GM18507 (cell line): ENCODE data around the gene ABCC10.
"Not testable (repeated sequence)": the region's sequence is repeated elsewhere in the genome, so short reads cannot be mapped to it uniquely, and the experiment has no call there.

Source experiments
- DNase-seq: peaks from one replicate; pipeline ENCODE4 v3.0.0; 2011; ENCODE audit warnings: low read depth; ENCODE audit not compliant: insufficient read length; ENCODE audit errors: extremely low spot score
- FAIRE-seq: peaks from 2 replicates; lab custom pipeline; 2011; peaks lifted over from hg19 to GRCh38; lab: Jason Lieb, UNC

Gene ABCC10

DNA sequence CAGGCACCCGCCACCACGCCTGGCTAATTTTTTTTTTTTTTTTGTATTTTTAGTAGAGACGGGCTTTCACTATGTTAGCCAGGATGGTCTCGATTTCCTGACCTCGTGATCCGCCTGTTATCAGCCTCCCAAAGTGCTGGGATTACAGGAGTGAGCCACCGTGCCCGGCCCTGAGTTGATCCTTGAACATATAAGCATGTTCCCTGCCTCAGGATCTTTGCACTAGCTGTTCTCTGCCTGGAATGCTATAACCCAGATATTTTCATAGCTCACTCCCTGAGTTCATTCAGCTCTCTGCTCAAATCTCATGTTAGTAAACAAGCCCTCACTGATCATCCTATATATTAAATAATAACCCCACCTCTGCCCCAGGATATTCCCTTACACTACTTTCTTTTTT, 37.0 kb downstream of the ABCC10 start:
- FAIRE-seq = no peak
- no peak for DNase-seq

DNA sequence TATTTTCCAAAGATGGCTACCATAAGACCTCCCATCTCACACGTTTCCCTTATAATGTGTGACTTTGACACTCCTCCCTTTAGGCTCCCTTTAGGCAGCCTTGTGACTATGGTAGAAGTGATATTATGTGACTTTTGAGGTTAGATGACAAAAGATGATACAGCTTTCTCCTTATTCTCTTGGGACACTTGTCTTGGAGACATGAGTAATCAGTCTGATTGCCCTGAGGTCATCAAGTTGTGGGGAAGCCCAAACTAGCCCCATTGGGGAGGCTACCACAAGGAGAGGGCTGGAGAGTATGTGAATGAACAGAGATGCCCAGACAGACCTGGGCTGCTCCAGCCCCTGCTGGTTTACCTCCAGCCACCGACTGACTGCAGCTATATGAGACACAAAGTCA, 38.6 kb downstream of the ABCC10 start:
- DNase-seq (no peak), FAIRE-seq (no peak)

DNA sequence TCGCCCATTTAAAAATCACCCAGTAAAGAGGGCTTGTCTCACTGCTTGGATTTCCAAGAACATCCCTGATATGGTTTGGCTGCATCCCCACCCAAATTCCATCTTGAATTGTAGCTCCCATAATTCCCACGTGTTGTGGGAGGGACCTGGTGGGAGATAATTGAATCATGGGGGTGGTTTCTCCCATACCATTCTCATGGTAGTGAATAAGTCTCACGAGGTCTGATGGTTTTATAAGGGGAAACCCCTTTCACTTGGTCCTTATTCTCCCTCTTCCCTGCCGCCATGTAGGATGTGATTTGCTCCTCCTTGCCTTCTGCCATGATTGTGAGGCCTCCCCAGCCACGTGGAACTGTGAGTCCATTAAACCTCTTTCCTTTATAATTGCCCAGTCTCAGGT, 39.9 kb downstream of the ABCC10 start:
- FAIRE-seq, DNase-seq: not testable (repeated sequence)

DNA sequence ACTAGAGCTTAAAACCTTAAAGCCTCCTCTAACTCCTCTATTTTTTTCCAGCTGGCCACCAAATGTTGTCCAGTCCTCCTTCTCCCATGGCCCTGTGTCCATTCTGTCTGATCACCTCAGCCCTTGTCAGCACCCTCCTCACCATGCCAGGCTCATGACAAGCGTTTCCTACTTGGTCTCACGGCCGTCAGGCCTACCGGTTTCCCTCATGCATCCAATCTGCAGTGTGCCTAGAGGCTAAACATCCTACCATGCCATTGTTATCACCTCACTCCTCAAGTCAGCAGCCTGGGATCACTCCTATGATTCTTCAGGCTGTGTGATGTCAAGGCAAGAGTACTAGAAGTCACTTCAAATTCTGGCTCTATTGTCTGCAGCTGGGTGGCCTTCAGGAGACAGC, 40.4 kb downstream of the ABCC10 start:
- DNase-seq (no peak), FAIRE-seq (no peak)

DNA sequence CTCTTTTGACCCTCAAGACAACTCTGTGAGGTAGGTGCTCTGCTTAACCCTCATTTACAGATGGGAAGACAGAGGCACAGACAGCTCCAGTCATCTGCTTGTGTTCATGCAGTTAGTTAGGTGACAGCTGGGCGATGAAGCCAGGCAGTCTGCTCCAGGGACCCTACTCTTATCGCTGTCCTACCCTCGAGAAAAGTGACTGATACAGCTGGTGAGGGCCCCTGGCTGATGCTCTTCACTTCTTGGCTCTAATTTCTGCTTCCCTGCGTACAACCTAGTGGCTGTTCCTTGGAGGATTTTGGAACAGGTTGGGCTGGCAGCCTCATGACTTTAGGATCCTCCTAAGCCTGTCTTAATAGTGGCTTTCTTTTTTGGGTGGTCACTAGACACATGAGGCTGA, 40.9 kb downstream of the ABCC10 start:
- DNase-seq (no peak), FAIRE-seq (no peak)

DNA sequence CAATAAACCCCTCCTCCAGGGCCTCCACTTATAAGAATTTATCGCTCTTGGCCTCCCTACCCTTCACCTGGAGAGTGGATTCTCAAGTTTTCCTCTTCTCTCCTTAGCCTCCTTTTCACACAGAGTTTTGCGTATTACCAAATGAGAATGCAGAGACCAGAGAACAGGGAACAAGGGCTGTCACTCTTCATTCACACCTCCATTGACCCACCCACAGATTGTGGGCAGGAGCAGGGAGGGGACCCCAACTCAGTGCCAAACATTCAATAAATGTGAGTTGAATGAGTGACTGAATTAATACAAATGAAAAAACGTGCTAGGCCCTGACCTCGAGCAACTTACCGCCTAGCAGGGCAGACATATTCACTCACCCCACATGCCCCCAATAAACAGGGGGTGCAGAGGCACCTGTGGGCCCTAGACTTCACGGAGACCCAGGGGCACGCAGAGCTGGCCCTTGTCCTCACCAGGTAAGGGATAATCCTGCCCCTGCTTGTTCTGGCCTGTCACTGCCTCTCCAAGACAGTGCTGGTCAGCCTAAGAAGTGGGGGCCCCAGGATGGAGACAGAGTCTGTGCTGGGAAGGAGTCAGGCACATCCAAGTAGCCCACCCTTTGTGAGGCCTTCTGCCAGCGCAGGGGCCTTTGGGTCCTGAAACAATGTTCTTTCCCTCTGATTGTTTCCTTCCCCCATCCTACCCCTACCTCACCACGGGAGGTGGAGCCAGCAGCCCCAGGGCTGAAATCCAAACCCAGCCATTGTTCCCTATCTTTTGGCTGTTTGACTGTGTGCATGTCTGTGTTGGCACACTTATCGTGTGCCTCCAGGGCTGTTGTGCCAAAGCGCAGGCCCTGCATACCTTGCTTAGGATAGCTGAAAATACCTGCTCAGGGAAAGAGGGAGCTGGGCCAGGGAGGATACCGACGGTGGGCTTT, 41.7 kb downstream of the ABCC10 start:
- FAIRE-seq = no peak
- DNase-seq = no peak

DNA sequence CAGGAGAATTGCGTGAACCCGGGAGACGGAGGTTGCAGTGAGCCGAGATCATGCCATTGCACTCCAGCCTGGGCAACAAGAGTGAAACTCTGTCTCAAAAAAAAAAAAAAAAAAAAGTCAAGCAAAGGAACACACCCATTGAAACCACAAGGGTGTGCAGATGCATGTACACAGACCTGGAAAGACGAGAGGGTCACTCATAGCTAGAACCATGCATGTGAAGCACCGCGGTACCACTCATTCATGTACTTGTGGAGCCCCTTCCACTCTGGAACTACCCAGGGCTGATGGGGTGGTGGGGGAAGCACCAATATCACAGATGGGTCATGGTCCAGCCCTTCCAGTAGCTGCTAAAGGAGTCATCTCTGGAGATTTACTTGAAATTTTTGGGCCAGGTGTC, 42.6 kb downstream of the ABCC10 start:
- FAIRE-seq = no peak
- DNase-seq = no peak

DNA sequence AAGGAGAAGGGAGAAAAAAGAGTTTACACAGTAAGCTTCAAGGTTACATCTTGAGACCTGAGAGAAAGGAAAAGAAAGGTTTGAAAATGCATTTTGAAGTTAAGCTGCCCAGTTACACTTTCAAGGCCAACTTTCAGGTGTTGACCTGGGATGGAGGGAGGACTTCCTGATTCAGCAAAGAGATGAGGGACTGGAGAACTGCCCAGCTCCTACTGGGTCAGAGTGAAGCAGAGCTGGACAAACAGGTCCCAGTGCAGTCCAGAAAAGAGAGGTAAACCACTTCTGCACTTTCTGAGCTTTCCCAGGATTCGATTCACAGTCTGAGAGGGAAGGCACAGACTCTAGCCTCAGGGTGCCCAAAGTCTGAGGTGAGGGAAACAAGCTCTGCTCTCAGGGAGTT, 44.1 kb downstream of the ABCC10 start:
- DNase-seq = no peak
- no peak for FAIRE-seq

DNA sequence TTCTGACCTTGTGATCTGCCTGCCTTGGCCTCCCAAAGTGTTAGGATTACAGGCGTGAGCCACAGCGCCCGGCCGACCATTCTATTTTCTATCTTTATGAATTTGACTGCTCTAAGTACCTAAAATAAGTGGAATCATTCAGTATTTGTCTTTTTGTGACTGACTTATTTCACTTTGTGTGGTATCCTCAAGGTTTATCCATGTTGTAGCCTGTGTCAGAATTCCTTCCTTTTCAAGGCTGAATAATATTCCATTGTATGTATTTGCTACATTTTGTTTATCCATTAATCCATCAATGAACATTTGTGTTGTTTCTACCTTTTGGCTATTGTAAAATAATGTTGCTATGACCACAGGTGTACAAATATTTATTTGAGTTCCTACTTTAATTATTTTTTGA, 45.2 kb downstream of the ABCC10 start:
- FAIRE-seq (no peak), DNase-seq (no peak)

DNA sequence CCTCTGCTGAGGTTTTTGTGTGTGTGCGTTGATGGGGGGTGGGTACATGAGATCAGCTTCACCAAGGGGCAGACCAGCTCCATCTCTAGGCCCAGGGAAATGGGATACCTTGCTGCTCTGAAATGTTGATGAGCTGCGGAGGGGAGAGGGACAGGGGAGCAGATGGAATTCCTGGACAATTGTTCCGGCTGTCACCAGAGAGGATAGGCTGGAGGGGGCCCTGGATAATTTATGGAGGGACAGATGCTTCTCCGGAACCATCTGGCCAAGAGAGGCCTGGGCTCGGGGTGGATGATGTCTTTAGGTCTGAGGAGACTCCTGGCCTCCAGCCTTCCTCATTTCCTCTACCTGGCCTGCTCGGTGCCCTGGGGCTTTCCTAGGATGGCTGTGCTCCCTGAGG, 48.2 kb downstream of the ABCC10 start:
- DNase-seq = no peak
- no peak for FAIRE-seq

DNA sequence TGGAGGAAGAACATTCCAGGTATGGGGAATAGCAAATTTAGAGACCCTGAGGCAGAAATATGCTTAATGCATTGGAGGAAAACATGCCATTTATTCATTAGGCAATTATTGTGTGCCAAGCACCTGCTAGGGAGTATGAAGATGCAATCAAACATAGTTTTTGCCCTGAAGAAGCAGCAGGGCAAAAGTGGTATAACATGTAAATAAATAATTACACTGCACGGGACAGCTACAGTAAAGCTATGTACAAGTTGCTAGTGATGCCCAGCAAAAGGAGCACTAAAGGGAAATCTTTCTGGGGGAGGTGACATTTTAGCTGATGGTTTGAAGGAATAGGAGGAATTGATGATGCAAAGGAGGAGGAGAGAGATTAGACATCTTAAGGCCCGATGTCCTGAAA, 49.4 kb downstream of the ABCC10 start:
- DNase-seq = no peak
- no peak for FAIRE-seq

DNA sequence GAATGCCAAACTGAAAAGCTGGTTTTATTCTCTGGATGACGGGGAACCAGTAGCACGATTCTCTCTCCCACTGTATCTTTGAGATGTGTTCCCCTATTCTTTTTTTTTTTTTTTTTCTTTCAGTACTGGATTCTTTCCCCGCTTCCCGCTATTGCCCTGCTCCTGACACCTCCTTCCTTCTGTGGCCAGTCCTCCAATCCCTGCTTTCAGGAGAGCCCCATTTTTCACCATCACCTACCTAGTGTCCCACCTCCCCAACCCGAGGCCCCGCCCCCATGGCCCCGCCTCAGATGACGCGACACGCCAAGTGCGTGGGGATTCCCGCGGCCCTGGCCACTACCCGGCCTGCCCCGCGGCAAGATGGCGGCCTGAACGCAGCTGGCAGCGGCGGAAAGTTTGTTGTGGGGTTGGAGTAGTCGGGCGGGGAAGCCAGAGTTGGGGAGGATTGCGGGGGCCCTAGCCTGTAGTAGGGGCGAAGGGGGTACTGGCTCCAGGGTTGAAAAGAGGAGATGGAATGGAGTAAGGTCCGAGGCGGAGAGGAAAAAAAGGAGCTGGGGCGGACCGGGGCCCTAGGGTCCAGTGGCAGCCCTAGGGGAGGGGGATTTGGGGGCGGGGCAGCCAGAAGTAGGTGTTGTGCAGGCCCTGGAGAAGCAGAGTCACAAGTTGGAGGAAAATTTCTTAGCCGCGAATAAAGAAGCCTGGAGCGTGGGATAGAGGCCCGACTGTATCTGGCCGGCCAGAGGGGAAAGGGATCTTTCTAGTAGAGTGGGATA, 50.1 kb downstream of the ABCC10 start, which contains the start of gene TJAP1:
Gene TJAP1, plus strand, starts transcription at position 336 of the 773 bp plus-strand sequence. CDS start 21,432 bp downstream, outside the sequence.
- FAIRE-seq = peak; percentile 92
- peak; percentile 88 for DNase-seq

DNA sequence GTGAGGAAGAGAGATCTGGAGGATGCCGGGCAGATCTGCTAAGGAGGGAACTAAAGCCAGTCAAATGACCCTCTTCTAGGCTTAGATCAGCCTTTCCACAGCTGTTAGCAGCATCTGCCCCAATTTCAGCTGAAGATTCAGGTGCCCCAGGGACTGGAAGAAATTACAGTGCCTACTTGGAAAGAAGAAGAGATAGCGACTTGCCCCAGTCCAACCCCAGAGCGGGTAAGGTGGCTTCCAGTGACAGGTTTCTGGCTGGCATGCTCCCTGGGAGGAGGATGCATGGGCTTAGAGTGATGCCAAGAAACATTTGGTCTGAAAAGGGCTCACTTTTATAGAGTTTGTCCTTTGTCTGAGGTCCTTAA, 50.6 kb downstream of the ABCC10 start:
- no peak for FAIRE-seq
- DNase-seq = no peak

DNA sequence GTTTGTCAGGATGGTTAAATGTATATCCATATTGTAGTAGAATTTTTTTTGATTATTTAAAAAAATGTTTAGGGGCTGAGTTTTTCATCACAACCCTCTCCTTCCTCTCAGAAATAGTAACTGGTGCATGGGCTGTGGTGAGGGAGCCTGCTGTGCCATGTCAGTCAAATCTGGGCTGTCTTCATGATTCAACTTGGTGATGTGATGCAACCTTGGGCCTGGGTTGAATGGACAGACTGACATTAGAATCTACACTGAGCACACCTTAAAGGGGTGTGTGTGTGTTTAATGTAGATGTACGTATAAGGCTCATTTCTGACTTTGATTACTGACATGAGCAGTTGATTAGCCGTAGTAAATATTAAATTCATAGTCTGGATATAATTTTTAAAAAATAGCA, 53.7 kb downstream of the ABCC10 start:
- no peak for FAIRE-seq
- no peak for DNase-seq

DNA sequence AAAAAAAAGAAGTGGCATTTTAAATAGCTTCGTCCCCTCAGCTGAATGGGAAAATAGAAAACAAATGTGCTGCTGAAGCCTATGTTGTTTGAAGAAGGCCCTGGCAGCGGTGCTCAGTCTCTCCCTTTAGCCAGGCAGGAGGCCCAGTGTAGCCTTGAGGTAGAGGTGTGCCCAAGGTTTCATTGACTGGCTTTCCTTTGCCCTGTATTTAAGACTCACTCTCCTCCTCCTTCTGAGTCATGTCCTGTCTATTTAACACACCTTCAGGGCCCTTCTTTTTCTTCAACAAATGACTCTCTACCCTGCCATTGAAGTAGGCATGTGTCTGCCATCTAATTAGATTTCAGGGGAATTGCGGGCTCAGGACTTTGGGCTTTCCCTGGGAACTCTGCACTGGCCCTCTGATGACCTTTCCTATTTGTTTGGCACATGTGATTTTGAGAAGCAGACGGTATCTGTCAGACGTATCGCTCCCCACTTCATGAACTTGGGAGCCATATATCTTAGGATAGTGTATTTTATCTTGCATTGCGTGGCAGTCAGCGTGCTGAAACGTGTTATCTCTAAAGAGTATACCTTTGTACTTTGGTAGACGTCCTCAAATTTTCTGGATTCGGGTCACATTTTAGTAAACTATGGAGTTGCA, 54.4 kb downstream of the ABCC10 start:
- no peak for DNase-seq
- no peak for FAIRE-seq

DNA sequence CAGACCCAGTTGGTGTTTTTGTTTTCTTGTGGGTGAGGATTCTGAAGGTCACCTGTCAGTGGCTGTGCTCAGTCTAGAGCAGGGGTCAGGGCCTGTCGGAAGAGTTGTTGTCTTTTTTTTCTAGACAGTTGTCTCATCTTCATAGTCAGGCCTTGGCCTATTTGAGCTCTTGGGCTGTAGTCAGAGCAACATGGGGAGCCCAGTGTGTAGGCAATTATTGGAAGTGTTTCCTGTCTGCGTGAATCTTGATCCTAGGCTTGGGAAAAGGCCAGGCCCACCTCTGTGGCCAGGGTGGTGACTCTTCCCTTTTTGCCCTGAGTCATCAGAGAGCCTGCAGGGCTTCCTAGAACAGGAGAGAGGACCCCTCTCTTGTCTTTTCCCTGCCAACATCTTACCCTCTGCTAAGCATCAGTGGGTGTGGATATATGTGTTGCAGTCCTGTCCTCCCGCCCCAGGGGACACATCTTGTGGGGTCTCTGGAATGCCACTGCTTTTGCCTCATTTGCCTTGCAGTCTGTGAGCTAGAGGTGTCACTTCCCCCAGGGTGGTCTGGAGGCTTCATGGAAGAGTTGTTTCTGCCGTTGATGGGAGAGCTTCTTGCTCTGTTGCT, 61.4 kb downstream of the ABCC10 start:
- DNase-seq = no peak
- FAIRE-seq = no peak

DNA sequence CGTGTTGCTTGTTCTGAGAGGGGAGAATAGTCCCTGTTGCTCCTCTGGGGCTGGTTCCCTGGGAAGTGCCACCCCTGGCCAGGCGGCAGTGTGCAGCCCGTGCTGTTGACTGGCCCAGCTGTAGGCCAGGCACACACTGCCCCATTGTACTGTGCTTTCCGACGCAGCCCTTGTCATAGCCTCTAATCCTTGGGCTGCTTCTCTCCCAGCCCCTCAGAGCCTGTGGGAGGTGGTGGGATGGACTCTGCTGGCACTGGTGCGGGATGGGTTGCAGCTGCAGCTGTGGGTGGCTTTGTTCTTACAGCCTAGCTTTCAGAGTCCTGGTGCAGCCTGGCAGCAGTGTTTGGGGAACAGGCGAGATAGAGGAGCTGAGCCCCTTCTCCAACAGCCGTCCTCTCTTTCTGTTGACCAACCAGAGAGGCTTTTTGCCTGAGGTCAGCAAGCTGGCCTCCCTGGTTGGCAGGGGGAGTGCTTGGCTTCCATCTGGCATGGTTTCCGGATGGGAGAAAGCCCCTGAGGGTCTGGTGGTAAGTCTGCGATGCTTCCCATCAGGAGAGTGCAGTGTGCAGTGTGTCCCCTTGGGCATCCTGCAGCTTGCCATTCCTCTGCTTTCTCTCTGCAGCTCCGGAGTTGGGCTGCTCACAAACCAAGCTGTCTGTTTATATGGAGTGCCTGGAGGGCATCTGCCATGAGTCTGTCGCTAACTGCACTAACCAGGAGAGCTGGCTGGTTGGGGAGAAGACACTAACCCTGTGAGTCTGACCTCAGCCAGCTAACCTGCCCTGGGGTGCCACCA, 62.1 kb downstream of the ABCC10 start:
- FAIRE-seq (no peak), DNase-seq (no peak)

DNA sequence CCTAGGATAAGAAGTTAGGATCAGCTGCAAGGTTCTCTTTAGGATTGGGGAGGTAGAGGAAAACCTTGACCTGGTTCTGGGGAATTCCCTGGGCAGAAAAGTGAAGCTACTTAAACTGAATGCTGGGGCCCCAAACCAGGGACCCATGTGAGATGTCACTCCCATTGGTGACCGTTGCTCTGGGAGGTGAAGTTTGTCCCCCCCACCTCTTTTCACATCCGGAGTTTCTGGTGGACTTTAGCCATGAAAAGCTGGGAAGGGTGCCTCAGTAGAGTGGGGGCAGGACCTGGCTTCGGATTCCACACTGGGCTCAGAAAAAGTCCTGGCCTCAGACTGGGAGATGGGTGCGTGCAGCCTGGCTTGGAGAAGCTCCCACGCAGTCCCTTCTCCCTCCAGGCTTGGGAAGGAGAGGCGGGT, 63.2 kb downstream of the ABCC10 start:
- no peak for FAIRE-seq
- DNase-seq = no peak
